GM12878 (cell line): Measurements from ENCODE around the gene TUB. TPM values are rescaled to one million over a fixed set of nuclear protein-coding genes. Genes with fewer than 3 reads are reported as not detected.

Experiments
- ATAC-seq: fragments of 200-7000 bp; cut with Tn5 transposase; 3 replicates; pipeline ENCODE4 v1.9.1; 2020; ENCODE audit warnings: mild to moderate bottlenecking, moderate library complexity
- BruUV-seq: library from RNA; stranded (reverse); fragments of 400-500 nt; replicated peaks from 2 replicates; lab custom pipeline; 2021; lab: Mats Ljungman, UMichigan
- CTCF ChIA-PET: fragments of 300-600 bp; sonication (Branson Sonifier 250); formaldehyde crosslinking; extraction: SDS; loops from one replicate; lab custom pipeline; 2021; ENCODE audit warnings: inconsistent platforms; lab: Yijun Ruan, JAX
- POLR2A ChIA-PET: fragments of 350-600 bp; formaldehyde crosslinking; extraction: SDS; loops from one replicate; lab custom pipeline; 2021; ENCODE audit warnings: inconsistent platforms; lab: Charles Lee
- RAD21 ChIA-PET: fragments of 300-600 bp; sonication (Branson Sonifier 250); formaldehyde crosslinking; loops from one replicate; lab custom pipeline; 2023; ENCODE audit warnings: antibody characterized with exemption; ENCODE audit not compliant: unreplicated experiment; lab: Charles Lee
- SMC1A ChIA-PET: fragments of 300-600 bp; sonication (Branson Sonifier 250); formaldehyde crosslinking; loops from one replicate; lab custom pipeline; 2023; ENCODE audit not compliant: unreplicated experiment, uncharacterized antibody; lab: Charles Lee
- DNase-seq: peaks from one replicate; pipeline ENCODE4 v3.0.0-alpha.2; 2011; ENCODE audit warnings: low read depth, low spot score
- FAIRE-seq: peaks from 3 replicates; lab custom pipeline; 2011; peaks lifted over from hg19 to GRCh38; lab: Jason Lieb, UNC
- H2AFZ ChIP-seq: 2 replicates; pipeline ENCODE4 v1.6.0; 2011; ENCODE audit warnings: low read depth, low read length, control low read depth; ENCODE audit not compliant: control insufficient read depth
- H3K27ac ChIP-seq: 2 replicates; pipeline ENCODE4 v1.5.1; 2011; ENCODE audit warnings: control low read depth; ENCODE audit not compliant: control insufficient read depth, insufficient read depth
- H3K27me3 ChIP-seq, 2 experiments: replicated peaks in 1 of 2; 2 replicates each; pipeline versions ENCODE4 v1.6.0 to v1.6.1; 2011; ENCODE audit warnings: low read length in 1 of 2; ENCODE audit not compliant: control insufficient read depth in 2 of 2, insufficient read depth in 2 of 2
- H3K36me3 ChIP-seq, 2 experiments: 2 replicates each; pipeline ENCODE4 v1.5.1; 2011; ENCODE audit warnings: low read length in 1 of 2; ENCODE audit not compliant: control insufficient read depth in 2 of 2, insufficient read depth in 2 of 2
- H3K4me1 ChIP-seq: 2 replicates; pipeline ENCODE4 v1.6.1; 2011; ENCODE audit warnings: mild to moderate bottlenecking, low read length, moderate library complexity, mixed read lengths; ENCODE audit not compliant: control insufficient read depth, insufficient read depth
- H3K4me2 ChIP-seq: 2 replicates; pipeline ENCODE4 v1.6.0; 2011; ENCODE audit warnings: control low read depth; ENCODE audit not compliant: control insufficient read depth, insufficient read depth
- H3K4me3 ChIP-seq: fragments of 200-600 bp; sonication (generic); 2 replicates; pipeline ENCODE4 v1.5.1; 2016
- H3K79me2 ChIP-seq: 2 replicates; pipeline ENCODE4 v1.6.0; 2011; ENCODE audit warnings: low read length; ENCODE audit not compliant: control insufficient read depth, insufficient read depth
- H3K9ac ChIP-seq: 2 replicates; pipeline ENCODE4 v1.8.0; 2011; ENCODE audit warnings: low read length, control low read depth, mixed read lengths; ENCODE audit not compliant: control insufficient read depth, insufficient read depth
- H3K9me3 ChIP-seq: replicated peaks from 3 replicates; pipeline ENCODE4 v1.5.1; 2011; ENCODE audit warnings: mild to moderate bottlenecking, low read length; ENCODE audit not compliant: control insufficient read depth, insufficient read depth
- H4K20me1 ChIP-seq: 2 replicates; pipeline ENCODE4 v1.6.0; 2011; ENCODE audit not compliant: control insufficient read depth, insufficient read depth
- CEBPZ ChIP-seq: fragments of 150-350 bp; IDR thresholded peaks from 2 replicates; pipeline ENCODE4 v1.6.1; 2016; ENCODE audit warnings: low read depth, low read length
- CHD2 ChIP-seq: IDR thresholded peaks from 2 replicates; pipeline ENCODE4 v1.6.1; 2011; ENCODE audit warnings: low read depth, low read length, improper control_type of control experiment, borderline replicate concordance
- GABPA ChIP-seq: IDR thresholded peaks from 2 replicates; pipeline ENCODE4 v1.6.1; 2014; ENCODE audit warnings: antibody characterized with exemption, low read depth, mild to moderate bottlenecking, inconsistent platforms
- HDAC6 ChIP-seq: fragments of 200-600 bp; sonication (generic); IDR thresholded peaks from one replicate; pipeline ENCODE4 v1.8.0; 2017; ENCODE audit warnings: antibody characterized with exemption; ENCODE audit not compliant: unreplicated experiment
- NFXL1 ChIP-seq: fragments of 450-650 bp; IDR thresholded peaks from 2 replicates; pipeline ENCODE4 v1.6.1; 2017; ENCODE audit warnings: antibody characterized with exemption, mild to moderate bottlenecking, borderline replicate concordance
- RAD51 ChIP-seq: fragments of 450-650 bp; IDR thresholded peaks from 2 replicates; pipeline ENCODE4 v1.6.1; 2016; ENCODE audit warnings: moderate library complexity, mild to moderate bottlenecking, inconsistent platforms
- SIN3A ChIP-seq: IDR thresholded peaks from 2 replicates; pipeline ENCODE4 v1.6.1; 2012; ENCODE audit warnings: low read depth, low read length, improper control_type of control experiment
- TCF3 ChIP-seq: IDR thresholded peaks from 2 replicates; pipeline ENCODE4 v1.6.1; 2012; ENCODE audit warnings: low read depth, mild to moderate bottlenecking, low read length, borderline replicate concordance; ENCODE audit not compliant: insufficient read depth
- USF2 ChIP-seq: IDR thresholded peaks from 2 replicates; pipeline ENCODE4 v1.6.1; 2011; ENCODE audit warnings: low read depth, low read length, improper control_type of control experiment, borderline replicate concordance
- ZNF207 ChIP-seq: fragments of 450-650 bp; IDR thresholded peaks from 2 replicates; pipeline ENCODE4 v1.6.1; 2014; ENCODE audit warnings: antibody characterized with exemption, mild to moderate bottlenecking, borderline replicate concordance
- WGBS: methylation state at CpG from one replicate; pipeline ENCODE4 v1.1.6; 2016; ENCODE audit warnings: low lambda C conversion rate; ENCODE audit not compliant: insufficient replicate concordance, insufficient coverage; ENCODE audit errors: missing lambda C conversion rate; 5-methylcytosine and 5-hydroxymethylcytosine counted together
- in situ Hi-C: fragments of 300-500 bp; cut with MboI; formaldehyde crosslinking; loops from 9 replicates; pipeline ENCODE4 v1.14.3; 2018; ENCODE audit warnings: mixed read lengths
- intact Hi-C: fragments of 100-400 bp; cut with micrococcal nuclease; formaldehyde crosslinking; loops from one replicate; pipeline ENCODE4 v1.14.2; 2022; ENCODE audit not compliant: unreplicated experiment
- polyA plus RNA-seq, 11 experiments: library from polyadenylated mRNA; depleted of rRNA in 4 of 11; unstranded in 6 of 11; stranded (reverse) in 5 of 11; fragments of >200 nt; fragmentation: Nextera tagmentation in 4 of 11; fragmentation: Illumina TruSeq in 1 of 11; extraction: Ambion mirVana in 4 of 11; extraction: Trizol in 1 of 11; gene quantifications; 1 replicate in 1 of 11; 2 replicates in 10 of 11; pipeline versions ENCODE4 v1.2.1 to v1.2.3, GENCODE V29; 2011 to 2016; ENCODE audit warnings: inconsistent platforms in 2 of 11, missing spikeins in 2 of 11, low read depth in 1 of 11
- total RNA-seq, 4 experiments: library from RNA; depleted of rRNA in 3 of 4; stranded (reverse); fragments of >200 nt in 3 of 4; fragmentation: Illumina TruSeq in 1 of 4; extraction: Trizol in 1 of 4; gene quantifications; 2 replicates each; pipeline versions ENCODE4 v1.2.1 to v1.2.3, GENCODE V29; 2013 to 2021
- TF ChIP-seq, protein P1 (sequence below): IDR thresholded peaks from 2 replicates; pipeline ENCODE4 v1.6.1; 2011; ENCODE audit warnings: borderline replicate concordance, low read depth, mild to moderate bottlenecking, moderate library complexity, mixed read lengths, low read length; ENCODE audit not compliant: insufficient read depth; ENCODE audit errors: extremely low read length

Gene TUB
- total and polyA plus RNA-seq, 10 of the 15 experiments (the other 5 are each of a cell fraction or from before 2014, with no cell fraction given): 0.01 to 0.06 (median 0.03) TPM; not detected in 6

DNA sequence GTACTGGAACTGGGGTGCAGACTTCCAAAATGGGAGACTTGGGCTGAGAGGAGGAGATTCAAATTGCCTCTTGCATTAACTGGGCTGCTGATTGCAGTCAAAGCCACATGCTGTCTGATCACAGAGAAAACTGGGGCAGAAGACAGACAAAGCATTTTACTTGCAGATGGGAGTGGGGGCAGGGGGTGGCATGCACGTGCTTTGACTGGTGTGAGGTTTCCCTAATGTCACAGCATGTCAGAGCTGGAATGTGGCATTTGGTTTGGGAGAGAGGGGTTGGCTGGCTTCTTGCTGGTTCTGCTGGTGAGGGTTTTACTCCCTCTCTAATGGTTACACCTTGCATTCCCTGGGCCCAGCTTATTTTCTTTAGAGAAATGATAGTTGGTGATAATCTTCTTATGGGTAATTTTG lies 2.9 kb downstream of the TUB start:
- H3K27me3 ChIP-seq: peaks cover 9 to 18% of the 10 kb centered on the region in 2 experiments
- CTCF ChIA-PET: no interaction called here
- SMC1A ChIA-PET: no interaction called here
- H3K4me3 ChIP-seq: no peak overlapping the region
- no peak overlapping the region for H2AFZ ChIP-seq
- H3K79me2 ChIP-seq: no peaks in the 10 kb centered on the region
- POLR2A ChIA-PET: no interaction called here
- intact Hi-C loops: no loop called here
- 0% methylated on average over 1 of the region's 1 CpG for WGBS
- H3K4me2 ChIP-seq: no peak overlapping the region
- no peak overlapping the region for H3K9ac ChIP-seq
- H3K36me3 ChIP-seq: no peaks in the 10 kb centered on the region
- no peaks in the 10 kb centered on the region for H4K20me1 ChIP-seq
- TF ChIP-seq ZNF207 (no peak), RAD51 (no peak), HDAC6 (no peak), CEBPZ (no peak)
- DNase-seq (no peak), ATAC-seq (no peak), FAIRE-seq (no peak)
- H3K4me1 ChIP-seq: no peaks in the 10 kb centered on the region
- in situ Hi-C loops: no loop called here
- RAD21 ChIA-PET: no interaction called here
- H3K27ac ChIP-seq: no peak overlapping the region
- no peaks in the 10 kb centered on the region for H3K9me3 ChIP-seq
- BruUV-seq: no TSS peak

GRCh38 chr11:8084352-8084751 lies 3.3 kb downstream of the TUB start:
- Histone ChIP-seq H3K79me2 (no peaks in the 10 kb centered on the region), H3K4me1 (no peaks in the 10 kb centered on the region), H3K4me3 (no peak overlapping the region), H3K27me3 (peaks cover 9 to 18% of the 10 kb centered on the region in 2 experiments), H3K4me2 (no peak overlapping the region), H4K20me1 (no peaks in the 10 kb centered on the region), H2AFZ (no peak overlapping the region), H3K9ac (no peak overlapping the region), H3K27ac (no peak overlapping the region), H3K36me3 (no peaks in the 10 kb centered on the region), H3K9me3 (no peaks in the 10 kb centered on the region)
- BruUV-seq: no TSS peak
- in situ Hi-C loops: no loop called here
- SMC1A ChIA-PET: no interaction called here
- no peak for DNase-seq
- no peak for FAIRE-seq
- WGBS: 47% methylated on average over 6 of the region's 6 CpGs
- intact Hi-C loops: no loop called here
- CTCF ChIA-PET: no interaction called here
- RAD21 ChIA-PET: no interaction called here
- POLR2A ChIA-PET: no interaction called here
- ATAC-seq: no peak
- TF ChIP-seq NFXL1 (no peak), TCF3 (no peak), GABPA (no peak), USF2 (no peak), CHD2 (no peak), SIN3A (no peak)
- TF ChIP-seq, protein P1, sequence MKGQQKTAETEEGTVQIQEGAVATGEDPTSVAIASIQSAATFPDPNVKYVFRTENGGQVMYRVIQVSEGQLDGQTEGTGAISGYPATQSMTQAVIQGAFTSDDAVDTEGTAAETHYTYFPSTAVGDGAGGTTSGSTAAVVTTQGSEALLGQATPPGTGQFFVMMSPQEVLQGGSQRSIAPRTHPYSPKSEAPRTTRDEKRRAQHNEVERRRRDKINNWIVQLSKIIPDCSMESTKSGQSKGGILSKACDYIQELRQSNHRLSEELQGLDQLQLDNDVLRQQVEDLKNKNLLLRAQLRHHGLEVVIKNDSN: no peak
